Spinal cord (tissue), 10 donors: ENCODE results near the gene EFCAB6. TPM values are rescaled to one million over a fixed set of nuclear protein-coding genes. Genes with fewer than 3 reads are reported as not detected.
A peak's percentile ranks its signal among the peaks of the same experiment; 100 is the strongest.

Source experiments
- DNase-seq, 6 donors: peaks; one replicate each; pipeline versions ENCODE4 v3.0.0 to v3.0.0-alpha.2; 2013 to 2015; ENCODE audit warnings: low spot score in 6 of 6, low read depth in 4 of 6
- H3K27ac ChIP-seq: one replicate; pipeline ENCODE4 v1.5.1; 2013; ENCODE audit warnings: low read depth, low read length, control low read depth
- H3K27me3 ChIP-seq: one replicate; pipeline ENCODE4 v1.6.1; 2013; ENCODE audit warnings: low read length; ENCODE audit not compliant: control insufficient read depth, insufficient read depth
- H3K36me3 ChIP-seq: one replicate; pipeline ENCODE4 v1.6.1; 2013; ENCODE audit warnings: low read length; ENCODE audit not compliant: control insufficient read depth, insufficient read depth
- H3K4me1 ChIP-seq: one replicate; pipeline ENCODE4 v1.6.1; 2013; ENCODE audit warnings: low read length; ENCODE audit not compliant: control insufficient read depth, insufficient read depth
- H3K4me3 ChIP-seq: one replicate; pipeline ENCODE4 v1.5.1; 2013; ENCODE audit warnings: low read depth, low read length, control low read depth
- H3K9me3 ChIP-seq: one replicate; pipeline ENCODE4 v1.6.1; 2013; ENCODE audit warnings: low read length; ENCODE audit not compliant: control insufficient read depth, insufficient read depth
- WGBS: methylation state at CpG from one replicate; pipeline ENCODE4 v1.1.5; 2013; ENCODE audit warnings: missing lambda C conversion rate; ENCODE audit not compliant: insufficient coverage; 5-methylcytosine and 5-hydroxymethylcytosine counted together
- polyA plus RNA-seq, 2 donors: library from polyadenylated mRNA; unstranded; fragments of 120-200 nt; gene quantifications; one replicate each; pipeline ENCODE4 v1.2.1, GENCODE V29; 2013; ENCODE audit not compliant: insufficient read length in 2 of 2
- total RNA-seq, 2 donors: library from RNA; depleted of rRNA in 1 of 2; stranded (reverse); fragments of 120-200 nt in 1 of 2; fragments of >200 nt in 1 of 2; gene quantifications; one replicate each; pipeline versions ENCODE4 v1.2.3 to v1.2.4, GENCODE V29; 2013 to 2014
- donor health status: healthy.

The EFCAB6 gene
- total and polyA plus RNA-seq, 4 donors, result 2.8 to 9.1 (median 4.5) TPM

DNA sequence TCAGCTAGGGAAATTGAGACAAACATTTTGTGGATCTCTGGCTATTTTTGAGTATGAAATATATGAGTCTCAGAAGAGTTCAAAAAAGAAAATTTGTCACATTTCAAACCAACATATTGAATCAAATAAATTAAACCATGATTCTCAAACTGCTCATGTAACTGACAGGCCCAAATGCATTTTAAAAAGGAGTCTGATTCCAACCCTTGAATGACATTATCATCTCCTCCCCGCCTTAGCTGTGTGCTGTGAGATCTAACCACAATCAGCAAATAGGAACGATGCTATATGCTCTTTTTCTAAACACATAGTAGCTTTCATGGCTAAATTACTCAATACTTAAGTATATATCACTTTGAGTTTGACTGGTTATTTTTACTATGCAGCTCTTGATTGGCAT is 57.1 kb downstream of the EFCAB6 start:
- DNase-seq, result peak in 1 of 6 donors; percentile 62
- Histone ChIP-seq H3K27ac (no peak overlapping the region), H3K9me3 (no peaks in the 10 kb centered on the region), H3K4me1 (no peaks in the 10 kb centered on the region), H3K27me3 (no peaks in the 10 kb centered on the region), H3K36me3 (no peaks in the 10 kb centered on the region), H3K4me3 (no peak overlapping the region)
- no CpG with 5 or more reads among the region's 2 CpGs for WGBS

DNA sequence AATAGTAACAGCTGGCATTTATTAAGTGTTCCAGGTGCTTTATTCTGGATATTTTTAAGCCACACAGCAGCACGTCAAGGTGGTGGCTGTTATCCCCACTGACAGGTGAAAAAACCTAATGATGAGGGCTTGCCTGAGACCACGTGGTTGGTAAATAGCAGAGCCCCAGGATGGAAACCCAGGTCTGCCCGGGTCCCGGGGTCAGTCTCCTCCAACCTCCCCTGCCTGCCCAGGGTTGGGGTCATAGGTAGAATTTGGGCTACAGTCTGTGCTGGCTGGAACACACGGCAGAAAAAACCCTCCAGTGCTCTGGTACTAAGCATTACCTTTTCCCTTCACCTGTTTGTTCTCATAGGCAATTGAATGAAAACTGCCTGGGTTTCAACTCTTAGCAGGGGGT is 57.9 kb downstream of the EFCAB6 start:
- no peak overlapping the region for H3K4me3 ChIP-seq
- no peaks in the 10 kb centered on the region for H3K27me3 ChIP-seq
- H3K36me3 ChIP-seq, result no peaks in the 10 kb centered on the region
- DNase-seq, result no peak
- 79% methylated on average over 2 of the region's 5 CpGs for WGBS
- H3K9me3 ChIP-seq, result no peaks in the 10 kb centered on the region
- no peak overlapping the region for H3K27ac ChIP-seq
- H3K4me1 ChIP-seq, result no peaks in the 10 kb centered on the region

DNA sequence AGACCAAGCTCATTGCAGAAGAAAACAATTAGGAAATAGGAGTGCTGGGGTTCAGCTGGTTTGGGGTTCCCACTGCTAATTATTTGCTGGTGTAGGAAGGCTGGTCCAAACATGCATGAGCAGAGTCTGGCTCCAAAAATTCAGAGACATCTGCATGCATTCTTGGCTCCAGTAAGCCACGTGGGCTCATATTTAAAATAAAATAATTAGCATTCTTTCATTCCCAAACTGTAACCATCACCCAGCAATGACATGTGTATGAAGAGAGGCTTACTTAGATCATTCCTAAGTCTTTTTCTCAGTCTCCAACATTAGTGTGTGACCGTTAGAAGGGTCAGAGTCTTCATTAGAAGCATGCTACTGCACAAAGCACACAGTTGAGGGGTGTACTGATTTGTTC is 58.4 kb downstream of the EFCAB6 start:
- DNase-seq, result no peak
- Histone ChIP-seq H3K36me3 (no peaks in the 10 kb centered on the region), H3K9me3 (no peaks in the 10 kb centered on the region), H3K27ac (no peak overlapping the region), H3K27me3 (no peaks in the 10 kb centered on the region), H3K4me3 (no peak overlapping the region), H3K4me1 (no peaks in the 10 kb centered on the region)
- no CpG with 5 or more reads among the region's 2 CpGs for WGBS

DNA sequence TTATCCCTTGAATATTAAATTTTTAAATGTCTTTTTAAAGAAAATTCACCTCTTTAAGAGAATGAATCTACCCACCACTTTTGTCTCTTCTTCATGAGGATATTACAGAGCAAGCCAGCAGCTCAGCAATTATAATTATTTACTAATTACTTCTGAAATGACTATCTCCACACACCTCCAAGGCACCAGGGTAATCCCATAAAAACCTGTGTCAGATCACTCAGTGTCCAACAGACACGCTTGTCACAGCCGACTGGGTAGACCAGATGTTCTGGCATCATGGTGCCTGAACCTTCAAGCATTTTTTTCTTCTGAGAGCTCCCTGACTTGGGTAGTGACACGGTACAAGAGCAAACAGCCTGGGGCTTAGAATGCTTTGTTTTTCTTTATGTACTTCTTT is 61.4 kb downstream of the EFCAB6 start:
- 54% methylated on average over 2 of the region's 3 CpGs for WGBS
- Histone ChIP-seq H3K4me1 (peaks cover 3% of the 10 kb centered on the region), H3K27ac (no peak overlapping the region), H3K4me3 (no peak overlapping the region), H3K36me3 (no peaks in the 10 kb centered on the region), H3K27me3 (no peaks in the 10 kb centered on the region), H3K9me3 (no peaks in the 10 kb centered on the region)
- DNase-seq, result peak in 1 of 6 donors; percentile 76

DNA sequence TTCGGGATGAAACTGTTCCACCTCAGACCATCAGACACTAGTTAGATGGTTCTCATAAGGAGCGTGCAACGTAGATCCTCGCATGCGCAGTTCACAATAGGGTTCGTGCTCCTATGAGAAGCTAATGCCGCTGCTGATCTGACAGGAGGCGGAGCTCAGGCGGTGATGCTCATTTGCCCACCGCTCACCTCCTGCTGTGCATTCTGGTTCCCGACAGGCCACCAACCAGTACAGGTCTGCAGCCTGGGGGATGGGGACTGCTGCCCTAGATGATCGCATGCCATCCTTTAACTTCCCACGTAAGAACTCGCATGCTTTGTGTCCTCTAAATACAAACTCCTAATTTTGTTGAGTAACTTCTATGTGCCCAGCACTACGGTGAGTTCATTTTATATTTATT is 62.6 kb downstream of the EFCAB6 start:
- 74% methylated on average over 13 of the region's 15 CpGs for WGBS
- no peaks in the 10 kb centered on the region for H3K27me3 ChIP-seq
- DNase-seq, result no peak
- H3K36me3 ChIP-seq, result no peaks in the 10 kb centered on the region
- no peak overlapping the region for H3K27ac ChIP-seq
- H3K4me1 ChIP-seq, result peaks cover 11% of the 10 kb centered on the region
- no peaks in the 10 kb centered on the region for H3K9me3 ChIP-seq
- no peak overlapping the region for H3K4me3 ChIP-seq

DNA sequence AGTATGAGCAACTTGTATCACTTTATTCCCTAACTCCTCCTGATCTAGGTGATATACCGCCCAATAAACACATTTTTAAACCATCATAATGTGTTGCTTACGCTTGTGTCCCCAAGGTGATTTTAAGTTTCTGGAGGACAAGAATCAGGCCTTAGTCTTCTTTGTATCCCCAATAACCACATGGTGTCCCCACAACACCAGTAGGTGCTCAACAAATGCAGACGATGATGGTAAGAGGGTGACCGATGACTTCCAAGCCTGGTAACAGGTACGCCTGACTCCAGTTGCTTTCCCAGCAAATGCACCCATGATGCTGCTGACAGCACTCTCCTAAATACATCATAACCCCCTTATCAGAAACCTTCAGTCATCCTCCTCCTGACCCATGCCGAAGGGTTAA is 64.2 kb downstream of the EFCAB6 start:
- H3K27ac ChIP-seq, result no peak overlapping the region
- no peaks in the 10 kb centered on the region for H3K9me3 ChIP-seq
- 96% methylated on average over 4 of the region's 6 CpGs for WGBS
- H3K4me1 ChIP-seq, result peaks cover 13% of the 10 kb centered on the region
- no peak for DNase-seq
- no peak overlapping the region for H3K4me3 ChIP-seq
- H3K36me3 ChIP-seq, result no peaks in the 10 kb centered on the region
- no peaks in the 10 kb centered on the region for H3K27me3 ChIP-seq

DNA sequence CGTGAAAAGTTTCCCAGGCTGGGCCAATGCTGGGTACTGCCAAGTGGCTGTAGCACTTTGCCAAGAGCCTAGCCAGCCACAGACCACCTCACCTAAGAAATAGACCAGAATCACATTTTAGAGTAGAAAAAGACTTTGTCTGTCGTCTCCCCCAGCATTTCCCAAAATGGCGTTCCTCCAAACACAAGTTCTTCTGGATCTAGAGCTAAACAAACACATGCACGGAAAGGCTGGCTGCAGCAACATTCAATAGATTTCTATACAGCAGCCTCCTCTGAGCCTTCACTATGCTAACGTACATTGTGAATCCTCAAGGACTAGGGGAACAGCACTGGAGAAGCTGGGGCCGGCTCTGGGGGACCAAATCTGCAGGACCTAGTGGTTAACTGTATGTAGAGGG is 65.0 kb downstream of the EFCAB6 start:
- no peaks in the 10 kb centered on the region for H3K27me3 ChIP-seq
- 68% methylated on average over 6 of the region's 6 CpGs for WGBS
- H3K9me3 ChIP-seq, result no peaks in the 10 kb centered on the region
- no peak overlapping the region for H3K4me3 ChIP-seq
- peaks cover 2% of the 10 kb centered on the region for H3K36me3 ChIP-seq
- H3K4me1 ChIP-seq, result peaks cover 13% of the 10 kb centered on the region
- H3K27ac ChIP-seq, result no peak overlapping the region
- DNase-seq, result peak in 1 of 6 donors; percentile 64

DNA sequence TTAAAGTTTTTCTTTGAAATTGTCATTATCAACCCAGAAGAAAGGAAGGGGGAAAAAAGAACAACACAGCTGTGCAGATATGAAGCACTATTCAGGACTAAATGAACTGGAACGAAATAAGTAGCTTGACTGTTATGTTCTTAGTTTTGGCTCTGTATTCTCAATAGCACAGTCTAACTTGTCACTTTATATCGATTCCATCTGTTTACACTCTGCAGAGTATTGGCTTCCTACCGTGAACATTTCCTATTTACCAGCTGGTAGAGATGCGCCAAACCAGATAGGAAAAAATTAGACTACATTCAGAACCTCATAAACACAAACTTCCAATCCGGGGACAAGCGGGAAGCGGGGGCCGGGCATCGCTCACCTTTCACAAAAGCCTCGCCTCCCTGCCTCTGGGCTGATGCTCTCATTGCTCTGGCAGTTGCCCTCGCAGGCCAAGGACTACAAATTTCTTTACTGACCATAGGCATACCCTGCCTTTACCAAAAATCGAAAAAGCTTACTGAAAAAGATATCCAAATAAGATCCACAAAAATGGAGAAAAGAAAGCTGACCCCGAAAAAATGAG is 66.2 kb downstream of the EFCAB6 start:
- DNase-seq, result peak in 3 of 6 donors; percentile 49 to 95 (median 87)
- WGBS, result 72% methylated on average over 10 of the region's 13 CpGs
- Histone ChIP-seq H3K36me3 (peaks cover 2% of the 10 kb centered on the region), H3K27me3 (no peaks in the 10 kb centered on the region), H3K4me1 (peaks cover 18% of the 10 kb centered on the region), H3K9me3 (no peaks in the 10 kb centered on the region), H3K27ac (no peak overlapping the region), H3K4me3 (no peak overlapping the region)

DNA sequence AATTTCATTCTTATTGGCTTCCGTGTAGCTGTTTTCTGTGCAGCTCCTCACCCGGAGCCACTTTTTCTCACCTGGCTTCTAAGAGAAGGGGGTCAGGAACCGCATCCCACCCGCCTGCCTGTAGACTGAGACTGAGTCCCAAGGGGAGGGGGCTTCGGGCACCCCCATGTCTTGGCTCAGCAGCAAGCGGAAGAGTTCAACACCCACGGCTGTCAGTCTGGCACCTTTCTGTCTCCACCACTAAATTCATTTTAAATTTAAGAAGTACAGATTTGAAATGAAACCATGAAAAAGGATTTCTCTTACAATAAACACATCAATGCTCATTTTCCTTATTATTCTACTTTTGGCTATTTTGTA is 66.7 kb downstream of the EFCAB6 start:
- no peak overlapping the region for H3K4me3 ChIP-seq
- peak in 1 of 6 donors; percentile 79 for DNase-seq
- H3K27ac ChIP-seq, result no peak overlapping the region
- H3K36me3 ChIP-seq, result peaks cover 2% of the 10 kb centered on the region
- peaks cover 23% of the 10 kb centered on the region for H3K4me1 ChIP-seq
- H3K27me3 ChIP-seq, result no peaks in the 10 kb centered on the region
- 46% methylated on average over 4 of the region's 7 CpGs for WGBS
- H3K9me3 ChIP-seq, result no peaks in the 10 kb centered on the region

DNA sequence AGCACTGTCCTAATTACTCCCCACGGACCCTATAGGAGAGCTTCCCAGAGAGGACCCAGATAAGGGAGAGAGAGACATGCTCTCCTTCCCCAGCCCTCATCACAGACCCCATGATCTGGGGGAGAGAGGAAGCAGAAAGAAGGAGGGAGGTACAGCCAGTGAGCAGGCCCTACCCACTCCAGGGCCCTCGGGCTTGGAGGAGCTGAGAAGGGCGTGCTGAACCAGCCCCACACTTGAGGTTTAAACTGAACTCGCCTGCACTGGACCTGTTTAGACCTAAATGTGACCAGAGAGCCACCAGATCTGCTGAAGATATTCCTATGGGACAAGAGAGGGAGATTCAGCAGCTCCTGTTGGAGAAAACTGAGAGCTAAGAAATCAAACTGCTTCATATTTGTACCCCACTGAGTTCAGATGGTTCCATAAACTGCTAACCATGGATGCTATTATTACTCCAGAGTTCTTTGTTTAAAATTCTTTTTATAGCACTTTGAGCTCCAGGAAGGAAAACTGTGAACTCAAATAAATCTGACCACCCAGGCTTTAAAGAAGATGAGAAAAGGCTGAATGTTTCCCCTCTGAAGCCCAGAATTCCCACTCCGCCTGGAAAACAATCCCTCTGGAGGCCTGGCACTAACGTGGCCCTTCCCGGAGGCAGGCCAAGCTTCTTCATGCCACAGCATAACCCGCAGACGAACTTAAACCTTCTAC is 67.2 kb downstream of the EFCAB6 start:
- Histone ChIP-seq H3K4me1 (peaks cover 24% of the 10 kb centered on the region), H3K9me3 (no peaks in the 10 kb centered on the region), H3K4me3 (no peak overlapping the region), H3K27me3 (no peaks in the 10 kb centered on the region), H3K36me3 (peaks cover 2% of the 10 kb centered on the region), H3K27ac (no peak overlapping the region)
- 58% methylated on average over 6 of the region's 9 CpGs for WGBS
- DNase-seq, result peak in 1 of 6 donors; percentile 39
